ENCODE measurements around the gene SYCE1L. TPM values are rescaled to one million over a fixed set of nuclear protein-coding genes. Genes with fewer than 3 reads are reported as not detected.

The SYCE1L gene
- total RNA-seq, 2 donors from 2014 or later = 3.9 to 5.3 TPM

DNA sequence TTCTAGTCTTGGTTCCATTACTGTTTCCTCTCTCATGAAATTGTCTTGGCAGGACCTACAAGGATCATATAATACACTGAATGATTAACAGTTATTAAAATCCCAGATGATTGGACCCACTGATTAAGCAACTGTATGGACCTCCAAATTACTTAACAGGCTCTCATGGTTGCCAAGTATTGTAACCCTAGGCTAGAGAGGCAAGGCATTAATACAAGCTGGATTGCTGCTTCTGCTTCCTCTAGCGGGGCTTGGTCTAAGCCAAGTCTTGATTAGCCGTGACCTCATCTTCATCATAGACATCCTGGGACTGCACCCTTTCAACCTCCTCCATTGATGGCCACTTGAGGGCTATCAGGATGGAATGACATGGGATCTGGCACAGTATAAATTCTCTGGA is 46.9 kb downstream of the SYCE1L start:
- H3K27ac Mint-ChIP-seq = no peak overlapping the region
- peaks cover 0 to 2% of the 10 kb centered on the region in 2 donors for H3K4me1 Mint-ChIP-seq (ENCODE audit: low read depth in 2 of 2)
- no peak for ATAC-seq
- peaks cover 0 to 13% of the 10 kb centered on the region in 2 donors for H3K27me3 Mint-ChIP-seq
- H3K4me3 Mint-ChIP-seq = no peak overlapping the region
- H3K9me3 Mint-ChIP-seq = no peaks in the 10 kb centered on the region
- DNase-seq (ENCODE audit: low spot score) = no peak
- H3K36me3 Mint-ChIP-seq = no peaks in the 10 kb centered on the region

DNA sequence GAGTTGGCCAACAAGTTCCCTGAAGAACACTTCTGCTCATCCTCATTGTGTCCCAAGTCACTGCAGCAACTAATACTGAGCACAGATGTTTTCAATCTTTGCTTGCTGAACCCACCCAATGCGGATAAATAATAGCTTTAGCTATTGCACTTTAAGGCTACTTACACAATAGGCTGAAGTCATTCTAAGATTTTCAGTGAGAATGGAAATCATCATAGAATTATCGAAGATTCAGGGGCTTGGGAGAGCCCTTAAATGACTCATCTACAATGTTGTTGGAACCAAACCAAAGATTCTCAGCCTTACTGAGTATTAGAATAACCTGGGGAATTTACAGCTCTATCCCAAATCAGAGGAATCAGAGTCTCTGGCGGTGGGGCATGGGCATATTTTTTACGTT is 51.2 kb downstream of the SYCE1L start:
- no peak for DNase-seq (ENCODE audit: low spot score)
- Mint-ChIP-seq H3K4me1 (ENCODE audit: low read depth in 2 of 2) (peaks cover 0 to 2% of the 10 kb centered on the region in 2 donors), H3K27ac (no peak overlapping the region), H3K36me3 (no peaks in the 10 kb centered on the region), H3K9me3 (no peaks in the 10 kb centered on the region), H3K27me3 (peaks cover 2 to 9% of the 10 kb centered on the region in 2 donors), H3K4me3 (no peak overlapping the region)
- ATAC-seq = no peak

Other genes starting within 250 kb of the SYCE1L start
- 100 to 1,000 TPM in 1 of 2 donors, 10 to 100 TPM in 1; 87.7 to 108 TPM for gene MON1B, start 8.2 kb upstream of the SYCE1L start, total RNA-seq
- gene ADAMTS18, start 235.6 kb downstream of the SYCE1L start, total RNA-seq = not detected

Measured in natural killer cell treated with Interleukin-12 subunit alpha and Interleukin-12 subunit beta and Interleukin-15 and Interleukin-18, amount 100 ng/mL, for 72 hours (primary cell).